Pulmonary artery endothelial cell (primary cell): Measurements from ENCODE around the gene METAP1D. TPM values are rescaled to one million over a fixed set of nuclear protein-coding genes. Genes with fewer than 3 reads are reported as not detected.
"Not testable (repeated sequence)": the region's sequence is repeated elsewhere in the genome, so short reads cannot be mapped to it uniquely, and the experiment has no call there.

ENCODE experiments used
- DNase-seq: peaks from one replicate; pipeline ENCODE4 v3.0.0-alpha.2; 2011; ENCODE audit warnings: low read depth, low spot score
- total RNA-seq: library from RNA; depleted of rRNA; stranded (reverse); fragments of >200 nt; gene quantifications from 2 replicates; pipeline ENCODE4 v1.2.3, GENCODE V29; 2014

The METAP1D gene
- total RNA-seq, 1 donor from 2014 or later, result 4.1 TPM

- DNase-seq, result no peak
Measured at GRCh38 chr2:172101821-172102390, 102.2 kb downstream of the METAP1D start.

GRCh38 chr2:172102391-172103359 is 102.9 kb downstream of the METAP1D start, which contains the start of gene DLX2:
Gene DLX2 (minus strand): TSS chr2:172102900. CDS start chr2:172102538, 362 bp downstream.
- DNase-seq, result no peak

- DNase-seq, result peak; percentile 64
Measured at GRCh38 chr2:172103471-172104272, 103.9 kb downstream of the METAP1D start.

- DNase-seq, result no peak
Measured at GRCh38 chr2:172105471-172106107, 105.8 kb downstream of the METAP1D start.

GRCh38 chr2:172106108-172106961 is 106.6 kb downstream of the METAP1D start:
- DNase-seq, result no peak

- no peak for DNase-seq
Measured at GRCh38 chr2:172107690-172108586, 108.2 kb downstream of the METAP1D start.

GRCh38 chr2:172108587-172108930 is 108.8 kb downstream of the METAP1D start:
- DNase-seq, result no peak

- no peak for DNase-seq
Measured at GRCh38 chr2:172109256-172109987, 109.7 kb downstream of the METAP1D start.

GRCh38 chr2:172109988-172110811 is 110.4 kb downstream of the METAP1D start:
- DNase-seq, result no peak

GRCh38 chr2:172113617-172114016 is 113.9 kb downstream of the METAP1D start:
- DNase-seq, result no peak

- DNase-seq, result not testable (repeated sequence)
Measured at GRCh38 chr2:172114176-172114575, 114.4 kb downstream of the METAP1D start.

- DNase-seq, result no peak
Measured at GRCh38 chr2:172114579-172114978, 114.8 kb downstream of the METAP1D start.

GRCh38 chr2:172116107-172116506 is 116.4 kb downstream of the METAP1D start:
- DNase-seq, result no peak

- DNase-seq, result no peak
Measured at GRCh38 chr2:172119089-172119488, 119.3 kb downstream of the METAP1D start.

GRCh38 chr2:172120118-172120517 is 120.4 kb downstream of the METAP1D start:
- no peak for DNase-seq

- no peak for DNase-seq
Measured at GRCh38 chr2:172128484-172128883, 128.7 kb downstream of the METAP1D start.

GRCh38 chr2:172129404-172129803 is 129.7 kb downstream of the METAP1D start:
- DNase-seq, result no peak
